Stimulated activated naive B cell treated with anti-CD40 and anti-IgM and Interleukin-4, amounts not matched to agents 10 μg/mL and 1 μg/mL and 100 μg/mL, for 72 hours (primary cell): ENCODE measurements around the gene RMRP.

Source experiments
- ATAC-seq, 2 donors: fragments of 150-1000 bp; cut with Tn5 transposase; replicated peaks; 2 replicates each; pipeline ENCODE4 v1.10.0; 2021; ENCODE audit warnings: moderate library complexity in 1 of 2
- DNase-seq: peaks from one replicate; pipeline ENCODE4 v3.0.0; 2021
- H3K27ac Mint-ChIP-seq: one replicate; pipeline ENCODE4 v1.8.0; 2022; ENCODE audit warnings: mild to moderate bottlenecking, mixed read lengths
- H3K27me3 Mint-ChIP-seq, 2 donors: one replicate each; pipeline ENCODE4 v1.8.0; 2022; ENCODE audit warnings: mixed read lengths in 2 of 2
- H3K36me3 Mint-ChIP-seq, 2 donors: one replicate each; pipeline ENCODE4 v1.8.0; 2022; ENCODE audit warnings: mixed read lengths in 2 of 2, mild to moderate bottlenecking in 1 of 2
- H3K4me1 Mint-ChIP-seq, 2 donors: one replicate each; pipeline ENCODE4 v1.8.0; 2022; ENCODE audit warnings: mixed read lengths in 2 of 2, mild to moderate bottlenecking in 1 of 2
- H3K4me3 Mint-ChIP-seq, 2 donors: one replicate each; pipeline ENCODE4 v1.8.0; 2022; ENCODE audit warnings: mild to moderate bottlenecking in 2 of 2, mixed read lengths in 2 of 2, moderate library complexity in 1 of 2
- H3K9me3 Mint-ChIP-seq, 2 donors: one replicate each; pipeline ENCODE4 v1.8.0; 2022; ENCODE audit warnings: mixed read lengths in 2 of 2, mild to moderate bottlenecking in 1 of 2

The RMRP gene

GRCh38 chr9:35681341-35682002 is 23.7 kb upstream of the RMRP start:
- no peaks in the 10 kb centered on the region for H3K9me3 Mint-ChIP-seq
- ATAC-seq (no peak), DNase-seq (no peak)
- peaks cover 14 to 28% of the 10 kb centered on the region in 2 donors for H3K4me1 Mint-ChIP-seq
- H3K27ac Mint-ChIP-seq = no peak overlapping the region
- peaks cover under 1 to 5% of the 10 kb centered on the region in 2 donors for H3K27me3 Mint-ChIP-seq
- no peak overlapping the region for H3K4me3 Mint-ChIP-seq
- H3K36me3 Mint-ChIP-seq = no peaks in the 10 kb centered on the region

GRCh38 chr9:35680331-35681105 is 22.7 kb upstream of the RMRP start:
- H3K4me1 Mint-ChIP-seq = peaks cover 17 to 36% of the 10 kb centered on the region in 2 donors
- H3K4me3 Mint-ChIP-seq = no peak overlapping the region
- peak overlapping the region; percentile 47 for H3K27ac Mint-ChIP-seq
- H3K27me3 Mint-ChIP-seq = peaks cover 3 to 5% of the 10 kb centered on the region in 2 donors
- DNase-seq = no peak
- no peaks in the 10 kb centered on the region for H3K36me3 Mint-ChIP-seq
- ATAC-seq = peak in 1 of 2 donors; percentile 48
- H3K9me3 Mint-ChIP-seq = no peaks in the 10 kb centered on the region

GRCh38 chr9:35679766-35680330 is 22.0 kb upstream of the RMRP start:
- Mint-ChIP-seq H3K27me3 (peaks cover 3 to 5% of the 10 kb centered on the region in 2 donors), H3K4me3 (no peak overlapping the region), H3K27ac (no peak overlapping the region), H3K36me3 (no peaks in the 10 kb centered on the region), H3K4me1 (peaks cover 17 to 36% of the 10 kb centered on the region in 2 donors), H3K9me3 (no peaks in the 10 kb centered on the region)
- ATAC-seq = no peak
- DNase-seq = no peak

GRCh38 chr9:35679091-35679490 is 21.3 kb upstream of the RMRP start:
- H3K4me1 Mint-ChIP-seq = peaks cover 21 to 43% of the 10 kb centered on the region in 2 donors
- peaks cover 5 to 10% of the 10 kb centered on the region in 2 donors for H3K27me3 Mint-ChIP-seq
- no peaks in the 10 kb centered on the region for H3K9me3 Mint-ChIP-seq
- no peak for DNase-seq
- no peak overlapping the region for H3K4me3 Mint-ChIP-seq
- no peak overlapping the region for H3K27ac Mint-ChIP-seq
- ATAC-seq = no peak
- no peaks in the 10 kb centered on the region for H3K36me3 Mint-ChIP-seq

- Mint-ChIP-seq H3K9me3 (no peaks in the 10 kb centered on the region), H3K27me3 (peaks cover 5 to 10% of the 10 kb centered on the region in 2 donors), H3K4me1 (peaks cover 14 to 31% of the 10 kb centered on the region in 2 donors), H3K27ac (peak overlapping the region; percentile 66), H3K36me3 (no peaks in the 10 kb centered on the region), H3K4me3 (peak overlapping the region; percentile 81 to 83)
- peak; percentile 40 for DNase-seq
- peak; percentile 82 to 84 for ATAC-seq
Measured at GRCh38 chr9:35675732-35676392, 18.0 kb upstream of the RMRP start.

- peak overlapping the region; percentile 5 for H3K27ac Mint-ChIP-seq
- no peaks in the 10 kb centered on the region for H3K9me3 Mint-ChIP-seq
- no peak for DNase-seq
- no peaks in the 10 kb centered on the region for H3K36me3 Mint-ChIP-seq
- peaks cover 11 to 26% of the 10 kb centered on the region in 2 donors for H3K4me1 Mint-ChIP-seq
- ATAC-seq = peak; percentile 3 to 8
- H3K4me3 Mint-ChIP-seq = peak overlapping the region; percentile 81 to 83
- peaks cover 5 to 10% of the 10 kb centered on the region in 2 donors for H3K27me3 Mint-ChIP-seq
Measured at GRCh38 chr9:35675204-35675603, 17.4 kb upstream of the RMRP start.

GRCh38 chr9:35674025-35674361 is 16.2 kb upstream of the RMRP start:
- H3K36me3 Mint-ChIP-seq = no peaks in the 10 kb centered on the region
- no peak for DNase-seq
- no peak overlapping the region for H3K27ac Mint-ChIP-seq
- no peak for ATAC-seq
- H3K4me1 Mint-ChIP-seq = peaks cover 7 to 17% of the 10 kb centered on the region in 2 donors
- H3K9me3 Mint-ChIP-seq = no peaks in the 10 kb centered on the region
- H3K27me3 Mint-ChIP-seq = peaks cover 1 to 10% of the 10 kb centered on the region in 2 donors
- H3K4me3 Mint-ChIP-seq = no peak overlapping the region

- no peaks in the 10 kb centered on the region for H3K9me3 Mint-ChIP-seq
- ATAC-seq (no peak), DNase-seq (no peak)
- H3K27me3 Mint-ChIP-seq = peaks cover 0 to 10% of the 10 kb centered on the region in 2 donors
- H3K27ac Mint-ChIP-seq = no peak within 1 kb of the TSS
- peaks cover 7 to 16% of the 10 kb centered on the region in 2 donors for H3K4me1 Mint-ChIP-seq
- H3K4me3 Mint-ChIP-seq = peak within 1 kb of the TSS; percentile 68 to 81
- no peaks in the 10 kb centered on the region for H3K36me3 Mint-ChIP-seq
Measured at GRCh38 chr9:35673132-35674024, 15.6 kb upstream of the RMRP start, which contains the start of gene CA9. CA9 (plus strand) TSS chr9:35673928; CDS start chr9:35673960, 32 bp downstream.

GRCh38 chr9:35669331-35670145 is 11.7 kb upstream of the RMRP start:
- ATAC-seq (no peak), DNase-seq (no peak)
- no peaks in the 10 kb centered on the region for H3K36me3 Mint-ChIP-seq
- peaks cover 19 to 33% of the 10 kb centered on the region in 2 donors for H3K4me1 Mint-ChIP-seq
- peaks cover 0 to 4% of the 10 kb centered on the region in 2 donors for H3K27me3 Mint-ChIP-seq
- peaks cover 0 to 2% of the 10 kb centered on the region in 2 donors for H3K9me3 Mint-ChIP-seq
- no peak overlapping the region for H3K4me3 Mint-ChIP-seq
- peak overlapping the region; percentile 73 for H3K27ac Mint-ChIP-seq

GRCh38 chr9:35667939-35668338 is 10.1 kb upstream of the RMRP start:
- Mint-ChIP-seq H3K27ac (no peak overlapping the region), H3K9me3 (peaks cover 0 to 2% of the 10 kb centered on the region in 2 donors), H3K4me1 (peaks cover 22 to 39% of the 10 kb centered on the region in 2 donors), H3K27me3 (no peaks in the 10 kb centered on the region), H3K36me3 (no peaks in the 10 kb centered on the region), H3K4me3 (no peak overlapping the region)
- no peak for DNase-seq
- ATAC-seq = no peak

GRCh38 chr9:35666549-35666948 is 8.7 kb upstream of the RMRP start:
- peaks cover 0 to 2% of the 10 kb centered on the region in 2 donors for H3K9me3 Mint-ChIP-seq
- no peak overlapping the region for H3K4me3 Mint-ChIP-seq

GRCh38 chr9:35666045-35666444 is 8.2 kb upstream of the RMRP start:
- Mint-ChIP-seq H3K4me1 (peaks cover 34 to 56% of the 10 kb centered on the region in 2 donors), H3K27ac (peak overlapping the region; percentile 43), H3K27me3 (no peaks in the 10 kb centered on the region), H3K9me3 (peaks cover 0 to 2% of the 10 kb centered on the region in 2 donors), H3K4me3 (no peak overlapping the region), H3K36me3 (peaks cover 5 to 11% of the 10 kb centered on the region in 2 donors)
- DNase-seq (no peak), ATAC-seq (no peak)

More at GRCh38 chr9:35666549-35666948, 8.7 kb upstream of the RMRP start:
- Mint-ChIP-seq H3K27me3 (no peaks in the 10 kb centered on the region), H3K27ac (peak overlapping the region; percentile 75), H3K4me1 (peaks cover 34 to 52% of the 10 kb centered on the region in 2 donors), H3K36me3 (peaks cover 2 to 10% of the 10 kb centered on the region in 2 donors)
- no peak for DNase-seq
- peak; percentile 69 to 70 for ATAC-seq

GRCh38 chr9:35665471-35665818 is 7.6 kb upstream of the RMRP start:
- ATAC-seq (no peak), DNase-seq (no peak)
- Mint-ChIP-seq H3K9me3 (peaks cover 0 to 2% of the 10 kb centered on the region in 2 donors), H3K36me3 (peaks cover 11 to 17% of the 10 kb centered on the region in 2 donors), H3K4me3 (peak overlapping the region; percentile 85 to 87), H3K27me3 (no peaks in the 10 kb centered on the region), H3K27ac (peak overlapping the region; percentile 25), H3K4me1 (peaks cover 40 to 62% of the 10 kb centered on the region in 2 donors)
